ENCODE results near the gene CYTH3.

- no peak for TF ChIP-seq POLR2A (IDR thresholded peaks at IDR 0.05)
- TF ChIP-seq, protein P1, sequence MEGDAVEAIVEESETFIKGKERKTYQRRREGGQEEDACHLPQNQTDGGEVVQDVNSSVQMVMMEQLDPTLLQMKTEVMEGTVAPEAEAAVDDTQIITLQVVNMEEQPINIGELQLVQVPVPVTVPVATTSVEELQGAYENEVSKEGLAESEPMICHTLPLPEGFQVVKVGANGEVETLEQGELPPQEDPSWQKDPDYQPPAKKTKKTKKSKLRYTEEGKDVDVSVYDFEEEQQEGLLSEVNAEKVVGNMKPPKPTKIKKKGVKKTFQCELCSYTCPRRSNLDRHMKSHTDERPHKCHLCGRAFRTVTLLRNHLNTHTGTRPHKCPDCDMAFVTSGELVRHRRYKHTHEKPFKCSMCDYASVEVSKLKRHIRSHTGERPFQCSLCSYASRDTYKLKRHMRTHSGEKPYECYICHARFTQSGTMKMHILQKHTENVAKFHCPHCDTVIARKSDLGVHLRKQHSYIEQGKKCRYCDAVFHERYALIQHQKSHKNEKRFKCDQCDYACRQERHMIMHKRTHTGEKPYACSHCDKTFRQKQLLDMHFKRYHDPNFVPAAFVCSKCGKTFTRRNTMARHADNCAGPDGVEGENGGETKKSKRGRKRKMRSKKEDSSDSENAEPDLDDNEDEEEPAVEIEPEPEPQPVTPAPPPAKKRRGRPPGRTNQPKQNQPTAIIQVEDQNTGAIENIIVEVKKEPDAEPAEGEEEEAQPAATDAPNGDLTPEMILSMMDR (IDR thresholded peaks at IDR 0.05) = no peak
Observed at GRCh38 chr7:6279341-6279740, 6.9 kb upstream of the CYTH3 start.

Measured in prostate gland (tissue), 2 donors.